GM19455 (cell line): ENCODE measurements around the gene GPRIN2.
"Not testable (repeated sequence)": the region's sequence is repeated elsewhere in the genome, so short reads cannot be mapped to it uniquely, and the experiment has no call there.

Experiments
- ATAC-seq: cut with Tn5 transposase; IDR thresholded peaks from one replicate; pipeline ENCODE4 v1.9.1; 2021; ENCODE audit not compliant: unreplicated experiment

The GPRIN2 gene

DNA sequence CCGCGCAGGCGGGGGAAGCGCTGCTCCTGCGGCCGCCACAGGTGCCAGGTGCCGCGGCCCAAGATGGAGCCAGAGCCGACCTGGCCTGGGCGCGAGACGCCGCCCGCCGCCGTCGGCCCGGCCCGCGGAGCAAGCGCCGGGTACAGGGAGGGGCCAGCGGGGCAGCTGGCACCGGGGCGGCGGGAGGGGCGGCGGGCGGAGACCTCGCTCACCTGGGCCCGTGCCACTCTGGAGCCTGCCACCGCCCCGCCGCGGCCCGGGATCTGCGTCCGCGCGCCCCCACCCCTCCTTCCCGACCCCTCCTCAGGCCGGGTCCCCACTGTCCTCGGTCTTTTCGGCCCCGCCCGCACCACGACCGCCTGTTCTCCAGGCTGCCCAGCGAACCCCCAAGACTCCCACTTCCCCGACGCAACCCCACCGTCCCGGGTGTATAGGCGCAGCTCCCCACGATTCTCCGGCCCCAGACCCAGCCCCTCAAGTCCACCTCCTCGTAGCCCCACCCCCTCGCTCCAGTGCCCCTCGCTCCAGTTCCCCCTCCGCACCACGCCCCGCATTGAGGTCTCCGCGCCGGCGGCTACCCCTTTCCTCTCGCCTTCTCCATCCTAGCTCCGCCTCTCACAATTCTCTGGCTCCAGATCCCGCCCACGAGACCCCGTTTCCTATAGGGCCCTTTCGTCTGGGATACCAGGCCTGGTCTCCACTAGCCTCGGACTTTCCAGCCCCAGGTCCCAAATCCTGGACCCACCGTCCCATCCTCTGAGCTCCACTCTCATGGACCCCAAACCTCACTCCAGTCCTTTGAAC lies at the start of gene GPRIN2:
Gene GPRIN2, minus strand, starts transcription at position 144 of the 804 bp plus-strand sequence. CDS start 5,922 bp downstream, outside the sequence.
- ATAC-seq: no peak

DNA sequence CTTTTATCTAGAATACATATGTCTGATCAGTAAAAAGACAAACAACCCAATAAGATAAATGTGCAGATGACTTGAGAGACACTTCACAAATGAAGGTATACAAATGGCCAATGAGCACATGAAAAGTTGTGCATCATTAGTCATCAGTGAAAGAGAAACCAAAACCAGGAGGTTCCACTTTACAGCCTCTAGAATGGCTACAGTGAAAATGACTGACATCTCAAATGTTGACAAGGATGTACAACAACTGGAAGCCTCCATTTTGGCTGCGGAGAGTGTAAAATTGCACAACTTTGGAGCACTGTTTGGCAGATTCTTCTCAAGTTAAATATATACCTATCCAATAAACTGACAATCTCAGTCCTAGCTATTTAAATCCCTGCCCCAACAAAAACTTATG lies 44.1 kb upstream of the GPRIN2 start:
- not testable (repeated sequence) for ATAC-seq

DNA sequence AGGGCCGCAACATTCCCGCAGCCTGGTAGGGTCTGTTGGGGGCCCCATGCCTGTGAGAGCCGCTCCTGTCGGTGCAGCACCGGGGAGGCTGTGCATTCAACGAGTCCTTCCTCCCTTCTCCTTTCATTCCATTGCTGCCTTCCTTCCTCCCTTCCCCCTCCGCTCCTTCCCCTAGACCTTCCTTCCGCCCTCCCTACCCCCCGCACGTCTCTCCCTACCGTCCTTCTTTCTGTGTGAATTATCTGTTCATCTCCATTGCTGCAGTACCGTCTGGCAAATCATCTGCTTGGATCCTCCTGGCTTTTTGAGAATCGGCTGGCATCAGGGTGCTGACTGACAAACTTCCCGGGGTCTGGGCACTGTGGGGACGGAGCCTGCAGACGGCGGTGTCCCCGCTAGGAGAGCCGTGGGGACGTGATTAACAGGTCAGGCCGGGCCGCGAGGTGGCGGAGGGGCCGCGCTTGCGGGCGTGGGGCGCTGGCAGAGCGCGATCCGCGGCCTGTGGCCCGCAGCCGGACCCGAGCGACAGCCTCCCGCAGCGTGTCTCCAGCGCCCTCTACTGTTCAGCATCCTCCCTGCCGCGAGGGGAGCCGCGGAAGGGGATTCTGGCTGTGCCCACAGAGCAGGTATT lies 41.3 kb upstream of the GPRIN2 start:
- peak; percentile 79 for ATAC-seq

DNA sequence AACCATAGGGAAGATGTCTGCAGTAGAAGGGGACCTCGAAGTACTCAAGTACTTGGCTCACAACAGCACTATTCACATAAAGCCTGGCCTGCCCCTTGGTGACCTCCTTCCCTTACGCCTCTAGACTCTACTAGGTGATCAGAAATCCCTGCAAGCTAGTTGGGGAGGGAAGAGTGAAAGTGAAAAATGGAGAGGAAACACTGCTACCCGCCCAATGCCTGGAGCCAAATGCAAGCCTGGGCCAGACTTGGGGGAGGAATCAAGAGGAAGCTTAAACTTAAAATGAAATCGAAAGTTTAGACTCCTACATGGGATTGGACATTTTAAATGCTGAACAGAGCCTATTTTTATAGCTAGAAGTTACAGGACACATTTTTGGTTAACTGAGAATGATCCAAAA lies 40.1 kb upstream of the GPRIN2 start:
- not testable (repeated sequence) for ATAC-seq

DNA sequence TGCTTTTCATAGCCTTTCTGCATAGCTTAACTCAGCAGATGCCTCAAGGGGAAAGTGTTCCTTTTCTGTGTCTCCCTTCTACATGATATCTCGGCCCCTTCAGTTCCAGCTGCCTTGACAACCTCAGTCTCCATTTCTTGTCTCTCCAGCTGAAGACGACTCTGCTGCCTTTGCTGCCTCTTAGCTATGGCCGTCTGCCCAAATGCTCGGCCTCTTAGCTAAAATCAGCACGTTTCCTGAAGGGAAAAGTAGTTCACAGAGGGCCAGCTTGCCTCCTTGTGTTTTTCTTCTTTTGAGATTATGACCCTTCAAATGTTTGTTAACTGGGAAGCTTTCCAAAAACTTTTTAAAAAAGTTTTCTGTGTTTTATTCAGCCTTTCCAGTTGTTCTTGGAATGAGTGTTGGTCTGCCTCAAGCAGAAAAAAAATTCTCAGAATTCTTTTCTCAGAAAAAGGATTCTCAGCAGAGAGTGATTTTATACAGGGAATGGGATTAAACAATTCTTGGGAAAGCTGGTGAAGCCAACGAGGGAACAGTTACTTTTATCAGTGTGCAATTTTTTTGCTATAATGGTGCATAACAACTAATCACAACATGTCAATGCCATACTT lies 38.1 kb upstream of the GPRIN2 start:
- not testable (repeated sequence) for ATAC-seq

DNA sequence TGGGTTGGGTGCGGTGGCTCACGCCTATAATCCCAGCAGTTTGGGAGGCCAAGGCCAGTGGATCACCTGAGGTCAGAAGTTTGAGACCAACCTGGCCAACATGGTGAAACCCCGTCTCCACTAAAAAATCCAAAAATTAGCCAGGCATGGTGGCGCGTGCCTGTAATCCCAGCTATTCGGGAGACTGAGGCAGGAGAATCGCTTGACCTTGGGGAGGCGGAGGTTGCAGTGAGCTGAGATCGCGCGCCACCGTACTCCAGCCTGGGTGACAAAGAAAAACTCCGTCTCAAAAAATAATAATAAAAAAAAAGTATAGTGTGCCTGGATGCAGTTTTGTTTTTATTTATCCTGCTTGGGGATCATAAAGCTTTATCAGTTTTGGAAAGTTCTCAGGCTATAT lies 36.8 kb upstream of the GPRIN2 start:
- ATAC-seq: not testable (repeated sequence)

DNA sequence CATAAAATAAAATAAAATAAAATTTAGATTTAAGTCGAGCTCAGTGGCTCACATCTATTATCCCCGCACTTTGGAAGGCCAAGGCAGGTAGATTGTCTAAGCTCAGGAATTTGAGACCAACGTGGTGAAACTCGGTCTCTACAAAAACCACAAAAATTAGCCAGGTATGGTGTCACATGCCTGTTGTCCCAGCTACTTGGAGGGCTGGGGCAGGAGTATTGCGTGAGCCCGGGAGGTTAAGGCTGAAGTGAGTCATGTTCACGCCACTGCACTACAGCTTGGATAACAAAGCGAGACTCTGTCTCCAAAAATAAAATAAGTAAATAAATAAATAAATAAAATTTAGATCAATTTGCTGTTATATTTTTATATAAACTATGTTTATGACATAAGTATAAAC lies 34.6 kb upstream of the GPRIN2 start:
- not testable (repeated sequence) for ATAC-seq

DNA sequence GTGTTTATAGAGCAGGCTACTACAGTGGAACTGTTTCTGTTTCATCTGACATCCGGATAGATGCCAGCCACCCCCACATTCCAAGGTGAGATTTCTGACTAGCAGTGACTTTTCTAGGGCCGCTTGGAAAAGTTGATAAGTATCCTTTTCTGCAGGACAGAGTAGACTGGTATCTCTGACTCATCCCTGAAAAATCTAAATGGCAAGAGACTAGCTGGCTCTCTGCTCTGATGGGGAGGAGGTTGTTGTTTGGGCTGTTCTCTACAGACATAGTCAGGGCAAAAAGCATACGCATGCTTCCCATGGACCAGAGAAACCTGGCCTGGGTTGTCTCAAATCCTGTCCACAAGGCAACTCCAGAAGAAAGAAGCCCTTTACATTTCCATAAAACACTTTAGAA lies 33.1 kb upstream of the GPRIN2 start:
- not testable (repeated sequence) for ATAC-seq

DNA sequence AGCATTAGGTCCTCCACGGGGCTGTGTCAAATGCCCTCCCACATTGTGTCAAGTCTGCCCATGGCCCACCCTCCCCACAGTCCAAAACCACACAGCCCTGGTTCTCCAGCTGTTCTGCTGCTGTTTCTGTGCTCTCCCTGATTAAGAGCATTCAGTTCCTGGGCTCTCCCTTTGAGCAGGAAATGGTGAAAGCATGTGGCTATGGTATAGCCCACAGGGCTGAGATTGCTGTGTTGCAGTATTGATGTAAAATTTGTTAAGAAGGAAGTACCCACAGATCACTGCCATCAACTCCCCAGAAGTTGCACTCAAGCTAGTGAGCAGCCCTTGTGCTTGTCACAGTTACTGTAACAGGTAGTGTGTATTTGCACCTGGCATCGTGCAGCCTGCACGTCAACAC lies 31.8 kb upstream of the GPRIN2 start:
- not testable (repeated sequence) for ATAC-seq

DNA sequence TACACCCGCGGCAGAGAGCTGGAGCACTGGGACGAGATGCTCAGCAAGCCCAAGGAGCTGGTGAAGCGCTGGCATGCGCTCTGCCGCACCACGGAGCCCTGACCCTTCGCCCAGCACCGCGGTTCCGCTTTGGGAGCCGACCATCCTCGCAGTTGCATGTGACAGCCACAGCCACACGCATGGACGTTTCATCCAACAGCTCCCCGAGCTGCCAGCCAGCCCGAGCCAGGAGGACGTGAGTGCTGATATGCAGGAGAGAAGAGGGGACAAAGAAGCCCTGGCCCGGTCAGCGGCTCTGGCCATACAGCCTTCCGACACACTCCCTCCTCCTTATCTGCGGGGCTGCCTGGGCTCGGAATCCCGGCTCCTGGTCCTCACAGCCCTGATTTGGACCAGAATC lies 31.1 kb upstream of the GPRIN2 start:
- not testable (repeated sequence) for ATAC-seq

DNA sequence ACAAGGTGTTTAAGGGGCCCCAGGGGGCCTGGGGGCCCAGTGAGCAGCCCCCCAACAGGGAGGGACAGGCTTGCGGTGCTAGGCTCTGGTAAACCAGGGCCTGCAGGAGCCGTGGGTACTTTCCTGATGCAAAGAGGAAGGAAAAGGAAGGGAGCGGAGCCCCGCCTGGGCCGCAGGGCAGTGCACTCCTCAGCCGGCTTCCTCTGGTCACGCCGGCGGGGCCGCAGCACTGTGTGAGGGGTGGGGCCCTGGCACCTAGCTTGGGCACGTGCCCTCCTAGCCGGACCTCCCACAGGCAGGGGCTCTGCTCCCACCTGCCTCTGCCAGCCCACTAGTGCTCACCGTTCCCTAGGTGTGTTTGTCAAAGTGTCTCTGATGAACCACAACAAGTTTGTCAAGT lies 28.8 kb upstream of the GPRIN2 start:
- ATAC-seq: not testable (repeated sequence)

DNA sequence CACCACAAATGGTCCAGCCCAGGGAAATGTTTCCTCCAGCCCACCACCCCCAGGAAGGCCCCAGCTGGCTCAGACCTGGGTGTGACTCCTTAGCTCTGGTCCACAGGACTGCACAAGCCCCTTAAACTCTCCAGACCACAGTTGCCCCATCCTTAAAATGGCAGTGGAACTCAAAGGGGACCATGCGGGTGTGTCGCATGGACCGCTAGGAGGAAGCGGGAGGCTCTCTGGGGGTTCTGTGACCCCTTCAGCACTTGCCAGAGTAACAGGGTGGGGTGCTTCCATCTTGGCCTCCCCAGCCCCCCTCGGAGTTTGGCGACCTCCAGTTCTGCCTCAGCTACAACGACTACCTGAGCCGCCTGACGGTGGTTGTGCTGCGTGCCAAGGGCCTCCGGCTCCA lies 27.7 kb upstream of the GPRIN2 start:
- ATAC-seq: not testable (repeated sequence)

DNA sequence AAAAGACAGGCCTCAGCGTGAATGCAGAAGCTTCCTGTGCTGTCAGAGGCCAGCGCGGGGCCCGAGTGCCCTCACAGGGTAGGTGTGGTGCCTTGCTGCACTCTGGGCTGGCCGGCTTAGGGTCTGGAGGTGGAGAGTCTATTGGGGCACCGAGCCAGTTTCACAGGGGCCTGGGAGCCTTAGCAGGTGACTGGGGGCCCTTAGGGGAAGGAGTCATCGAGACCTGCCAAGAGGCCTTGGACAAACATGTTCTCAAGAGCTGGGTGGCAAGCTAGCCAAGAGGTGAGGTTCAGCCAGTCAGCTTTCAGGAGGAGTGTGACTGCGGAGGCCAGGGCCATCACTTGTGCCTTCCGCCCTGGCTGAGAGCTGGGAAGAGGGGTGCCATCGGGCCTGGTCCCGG lies 26.1 kb upstream of the GPRIN2 start:
- ATAC-seq: not testable (repeated sequence)

DNA sequence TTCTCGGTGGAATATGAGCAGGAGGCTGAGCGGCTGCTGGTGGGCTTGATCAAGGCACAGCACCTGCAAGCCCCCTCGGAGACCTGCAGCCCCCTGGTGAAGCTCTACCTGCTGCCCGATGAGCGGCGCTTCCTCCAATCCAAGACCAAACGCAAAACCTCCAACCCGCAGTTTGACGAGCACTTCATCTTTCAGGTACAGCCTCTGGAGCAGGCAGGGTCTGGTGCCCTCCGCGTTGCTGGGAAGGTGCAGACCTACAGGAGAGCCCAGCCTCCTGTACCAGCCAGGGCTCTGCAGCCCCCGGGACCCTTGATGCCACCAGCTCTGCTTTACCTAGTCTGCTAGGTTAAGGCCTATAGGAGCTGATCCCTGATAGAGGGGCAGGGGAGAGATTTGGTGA lies 25.5 kb upstream of the GPRIN2 start:
- ATAC-seq: not testable (repeated sequence)

DNA sequence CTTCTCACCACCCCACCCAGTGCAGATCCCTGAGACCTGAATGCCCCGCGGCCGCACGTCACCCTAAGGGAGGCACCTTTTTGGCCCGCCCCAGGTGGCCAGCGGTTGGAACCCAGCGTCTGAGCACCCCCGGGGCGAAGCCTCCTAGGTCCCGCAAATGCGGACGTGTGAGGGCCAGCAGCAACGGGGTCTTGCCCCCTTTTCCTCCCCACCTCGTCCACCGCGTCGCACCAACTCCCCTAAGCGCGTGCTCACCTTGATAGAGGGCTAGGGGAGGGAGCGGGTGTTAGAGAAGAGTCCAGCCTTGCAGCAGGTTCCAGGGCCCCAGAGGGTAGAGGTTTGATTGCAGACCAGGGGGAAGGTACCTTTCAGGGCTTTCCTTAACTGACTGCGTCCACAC lies 22.9 kb upstream of the GPRIN2 start:
- ATAC-seq: not testable (repeated sequence)

DNA sequence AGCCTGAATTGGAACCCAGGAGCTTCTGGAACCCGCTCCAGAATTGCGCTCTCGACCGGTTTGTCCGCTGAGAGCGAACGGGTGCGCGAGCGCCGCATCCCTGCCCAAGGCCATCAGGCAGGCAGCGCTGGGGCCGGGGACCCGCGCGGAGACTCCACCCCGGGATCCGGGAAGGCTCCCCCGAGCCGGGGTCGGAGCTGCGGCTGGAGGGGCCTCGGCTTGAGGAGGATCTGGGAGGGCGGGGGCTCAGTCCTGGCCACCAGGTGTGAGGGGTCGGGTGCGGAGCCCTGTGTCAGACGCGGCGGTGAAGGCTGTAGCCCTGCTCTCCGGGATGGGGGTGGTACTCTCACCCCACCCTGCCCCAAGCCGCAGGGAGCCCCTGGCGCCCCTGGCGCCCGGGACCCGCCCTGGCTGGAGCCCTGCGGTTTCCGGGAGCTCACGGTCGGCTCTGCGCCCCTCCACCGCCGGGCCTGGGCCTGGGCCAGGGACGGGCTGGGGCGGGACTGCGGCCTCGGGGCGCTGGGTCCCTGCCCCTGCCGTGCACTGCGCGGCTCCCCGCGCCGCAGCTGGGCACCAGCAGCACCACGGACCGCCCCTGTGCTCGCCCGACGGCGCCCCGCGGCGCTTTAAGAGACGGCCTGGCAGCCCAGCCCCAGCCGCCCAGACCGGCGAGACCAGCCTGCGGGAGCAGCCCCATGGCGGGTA lies 22.2 kb upstream of the GPRIN2 start, which contains the start of gene SYT15:
Gene SYT15, plus strand, starts transcription at position 655 of the 705 bp plus-strand sequence. Its CDS starts 41 bp downstream, at position 696.
- ATAC-seq: not testable (repeated sequence)

DNA sequence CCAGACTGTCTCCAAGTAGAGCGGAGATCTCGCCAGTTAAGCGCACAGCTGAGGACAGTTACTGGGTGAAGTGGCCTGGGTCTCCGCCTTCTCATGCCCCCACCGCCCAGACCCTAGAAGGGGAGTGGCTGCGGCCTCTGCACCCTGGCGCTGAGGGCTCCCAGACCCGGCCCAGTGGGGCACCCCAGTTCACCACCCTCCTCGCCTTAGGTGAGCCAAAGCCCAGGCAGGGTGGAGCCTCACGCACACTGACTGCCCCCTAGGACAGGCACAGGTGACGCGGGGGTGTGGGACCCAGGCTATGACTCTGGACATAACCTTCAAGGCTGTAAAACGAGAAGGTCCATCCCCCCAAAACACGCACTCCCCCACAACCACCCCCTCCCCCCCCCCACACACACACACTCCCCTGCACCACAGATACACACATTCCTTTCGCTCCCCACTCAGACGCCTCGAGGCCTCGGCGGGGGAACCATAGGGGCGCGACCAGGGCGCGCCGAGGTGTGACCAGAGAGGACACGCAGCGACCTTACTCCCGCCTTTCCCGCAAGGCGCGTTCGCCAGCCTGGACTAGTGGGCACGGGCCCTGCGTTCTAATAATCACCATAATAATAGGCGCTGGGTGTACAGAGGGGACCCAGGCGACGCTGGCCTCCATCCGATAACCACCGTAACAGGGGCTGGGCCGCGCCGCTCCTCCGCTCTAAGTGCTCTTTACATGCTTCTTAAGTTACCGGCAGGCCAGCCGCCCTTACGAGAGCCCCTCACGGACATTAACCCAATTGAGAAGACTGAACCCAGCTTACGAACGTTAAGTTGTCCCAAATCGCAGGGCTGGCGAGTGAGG lies 21.4 kb upstream of the GPRIN2 start:
- not testable (repeated sequence) for ATAC-seq

DNA sequence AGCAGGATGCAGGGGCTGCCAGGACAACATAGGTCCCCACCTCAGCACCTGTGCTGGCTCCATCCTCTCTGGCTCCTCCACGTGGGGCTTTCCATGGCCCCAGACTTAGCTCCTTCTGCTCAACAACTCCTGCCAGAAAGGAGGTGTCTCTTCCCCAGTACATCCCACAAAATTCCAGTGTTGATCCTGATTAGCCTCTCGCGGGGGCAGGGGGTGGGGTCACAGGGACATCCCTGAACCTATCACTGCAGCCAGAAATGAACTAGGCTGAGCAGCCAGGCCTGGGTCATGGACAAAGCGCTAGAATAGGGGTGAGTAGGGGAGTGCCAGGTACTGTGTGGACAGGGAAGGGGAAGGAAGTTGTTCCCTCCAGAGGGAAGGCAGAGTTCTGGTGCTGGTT lies 17.4 kb upstream of the GPRIN2 start:
- not testable (repeated sequence) for ATAC-seq

DNA sequence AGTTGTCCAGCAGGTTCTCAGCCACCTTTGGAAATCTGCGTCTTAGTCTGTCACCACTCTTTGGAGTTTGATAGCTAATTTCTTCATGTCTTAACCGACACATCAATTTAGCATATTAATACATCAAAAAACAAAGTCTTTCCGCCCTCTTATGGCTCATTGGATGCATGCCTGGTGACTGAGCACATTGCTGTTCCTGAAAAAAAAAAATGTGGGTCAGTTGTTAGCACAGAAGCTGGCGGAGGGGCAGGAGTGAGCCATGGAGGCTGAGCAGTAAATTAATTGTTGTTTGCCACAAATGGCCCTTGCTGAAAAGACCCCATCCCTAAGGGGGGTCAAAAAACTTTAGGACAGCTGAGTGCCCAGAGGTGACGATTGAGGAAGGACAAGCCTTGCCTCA lies 16.9 kb upstream of the GPRIN2 start:
- ATAC-seq: not testable (repeated sequence)

DNA sequence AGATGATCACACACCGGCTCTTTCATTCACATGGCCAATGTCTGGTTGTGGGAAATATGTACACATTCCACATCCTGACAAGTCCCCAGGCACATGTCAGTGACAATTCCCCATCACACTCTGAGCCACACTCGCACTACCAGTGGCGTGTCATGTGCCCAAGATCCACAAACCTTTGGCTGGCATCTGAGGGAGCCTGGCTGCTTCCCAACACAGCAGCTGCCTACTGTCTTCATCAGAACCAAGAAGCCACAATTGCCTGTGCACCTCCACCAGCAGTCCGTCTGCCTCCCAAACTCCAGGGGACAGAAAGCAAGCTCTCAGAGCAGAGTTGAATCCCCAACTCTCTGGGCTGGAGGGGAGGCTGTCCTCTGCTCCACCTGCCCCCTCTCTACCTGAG lies 16.3 kb upstream of the GPRIN2 start:
- not testable (repeated sequence) for ATAC-seq
